Smooth muscle cell of the brain vasculature (primary cell): ENCODE results near the gene PPARG.

Experiments used
- DNase-seq: peaks from one replicate; pipeline ENCODE4 v3.0.0-alpha.2; 2012; ENCODE audit warnings: low read depth, low spot score

The PPARG gene

DNA sequence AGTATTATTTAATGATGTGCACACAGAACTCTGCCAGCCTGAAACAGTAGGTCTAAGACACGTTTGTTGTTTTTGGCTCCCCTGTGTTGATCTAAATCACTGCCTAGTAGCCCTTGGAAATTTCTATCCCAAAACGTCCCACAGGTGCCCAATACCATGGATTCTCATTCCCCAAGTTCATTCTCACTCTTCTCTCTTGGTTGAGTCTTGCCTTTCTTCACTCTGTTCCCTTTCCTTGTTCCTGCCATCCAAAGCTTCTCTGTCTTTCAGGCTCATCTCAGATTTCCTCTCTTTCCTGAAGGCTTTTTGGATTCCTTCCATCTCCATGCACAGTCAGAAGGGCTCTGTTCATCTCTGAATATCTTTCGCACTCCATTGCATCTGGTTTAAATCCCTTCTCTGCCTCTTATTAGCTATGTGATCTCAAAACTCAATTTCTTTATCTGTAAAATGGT is 54.2 kb downstream of the PPARG start:
- DNase-seq: no peak

DNA sequence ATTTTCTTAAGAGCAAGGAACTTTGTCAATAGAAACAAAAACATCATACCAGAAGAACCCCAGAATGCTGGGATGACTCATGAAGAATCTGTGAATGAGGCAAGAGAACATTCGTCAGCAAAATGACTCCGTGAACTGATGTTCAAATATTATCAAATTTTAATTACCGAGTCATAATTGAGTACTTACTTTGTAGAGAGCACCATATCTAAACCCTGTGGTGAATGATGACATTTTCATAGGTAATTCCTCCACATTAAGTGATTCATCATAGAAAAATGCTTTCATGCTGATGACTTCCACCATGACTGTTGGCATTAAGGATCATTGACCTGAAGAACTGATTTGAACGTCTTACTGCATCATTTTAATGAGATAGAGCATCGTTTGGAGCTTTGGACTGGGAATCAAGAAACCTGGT is 56.3 kb downstream of the PPARG start:
- DNase-seq: no peak

DNA sequence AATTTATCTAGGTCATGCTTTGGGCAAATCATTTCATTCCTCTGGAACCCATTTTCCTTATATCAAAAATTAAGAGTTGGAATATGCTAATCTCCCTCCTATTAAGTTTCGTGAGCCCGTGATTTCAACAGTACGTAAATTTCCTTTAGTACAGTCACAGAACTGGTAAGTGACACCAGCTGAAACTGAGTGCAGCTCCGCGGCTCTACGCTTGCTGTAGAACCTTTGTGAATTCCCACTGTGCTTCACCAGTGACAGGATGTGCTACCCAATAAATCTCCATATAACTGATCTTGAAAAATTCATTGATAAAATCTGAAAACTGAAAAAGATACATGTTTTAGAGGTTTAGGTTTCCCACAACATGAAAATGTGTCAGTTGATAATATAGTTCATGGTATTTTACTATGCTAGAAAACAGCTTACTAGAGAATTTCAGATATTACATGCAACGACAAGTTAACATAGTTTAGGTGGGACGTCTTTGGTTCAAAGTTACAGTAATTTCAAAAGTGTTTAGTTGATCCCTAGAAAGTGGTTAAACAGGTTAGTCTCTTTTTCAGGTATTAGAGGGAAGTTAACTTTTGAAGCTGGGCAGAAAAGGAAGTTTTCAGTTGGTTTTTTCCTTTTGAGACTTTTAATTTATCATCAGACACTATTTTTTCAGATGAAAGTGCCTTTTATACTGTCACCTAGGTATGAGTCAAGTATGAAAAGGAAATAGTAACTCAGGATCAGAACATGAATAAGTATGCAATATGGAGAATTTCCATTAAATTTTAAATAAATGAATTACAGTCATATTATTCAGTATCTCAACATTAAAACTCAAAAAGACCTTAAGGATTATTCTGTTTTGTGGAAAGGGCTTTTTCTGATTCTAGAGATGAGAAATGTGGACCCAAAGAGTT is 57.0 kb downstream of the PPARG start:
- DNase-seq: no peak

DNA sequence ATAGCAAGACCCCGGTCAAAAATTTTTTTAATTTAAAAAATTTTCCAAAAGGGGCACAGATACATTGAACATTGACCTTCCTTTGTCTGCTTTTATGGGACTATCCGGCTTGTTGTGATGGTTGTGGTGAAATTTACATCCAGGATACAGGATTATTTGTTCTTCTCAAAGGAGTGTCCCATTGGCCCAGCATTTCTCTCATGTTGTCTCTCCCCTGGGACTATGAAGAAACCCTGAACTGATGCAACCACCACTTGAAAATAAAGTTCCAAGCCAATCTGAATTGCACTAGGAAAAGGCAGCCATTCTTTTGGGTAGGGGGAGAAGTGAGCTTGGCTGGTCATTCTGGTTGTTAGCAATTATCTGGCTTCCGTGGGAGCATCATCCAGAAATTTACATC is 58.4 kb downstream of the PPARG start:
- DNase-seq: no peak

DNA sequence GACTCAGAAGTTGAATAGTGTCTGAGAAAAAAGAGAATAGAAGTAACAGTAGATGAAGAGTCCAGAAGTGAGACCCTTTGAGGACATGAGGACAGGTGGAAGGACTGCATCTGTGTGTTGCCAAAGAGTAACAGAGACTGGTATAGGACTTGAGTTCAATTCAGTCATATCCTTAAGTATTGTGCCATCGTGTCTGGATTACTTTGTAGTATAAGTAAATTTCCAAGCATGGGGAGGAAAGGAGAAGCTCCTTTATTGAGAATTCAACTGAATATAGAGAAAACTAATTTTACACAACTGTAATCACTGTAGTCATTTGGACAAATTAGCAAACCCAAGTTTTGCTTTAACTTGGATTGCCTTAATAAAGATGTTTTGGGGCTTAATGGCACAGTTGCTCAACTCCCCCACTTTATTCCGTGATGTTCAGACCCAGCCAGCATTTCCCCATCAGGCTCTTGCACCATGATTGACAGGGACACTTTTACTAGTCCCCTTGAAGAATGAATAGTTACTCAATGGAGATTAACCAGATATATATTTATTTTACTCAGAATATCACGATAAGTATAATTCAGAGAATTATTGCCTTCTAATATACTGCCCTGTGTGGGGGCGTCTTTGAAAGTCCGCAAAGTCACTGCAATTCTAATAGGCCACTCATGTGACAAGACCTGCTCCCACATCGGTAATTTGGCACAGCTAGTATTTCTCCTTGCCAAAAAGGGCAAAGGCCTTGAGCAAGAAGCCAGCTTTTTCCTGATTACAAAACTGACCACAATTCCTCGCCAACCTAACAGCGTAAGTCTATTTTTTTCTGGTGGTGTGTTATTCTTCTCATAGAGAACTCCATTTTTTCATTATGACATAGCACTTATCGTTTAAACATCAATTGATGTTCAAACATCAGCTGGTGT is 61.3 kb downstream of the PPARG start:
- DNase-seq: no peak

DNA sequence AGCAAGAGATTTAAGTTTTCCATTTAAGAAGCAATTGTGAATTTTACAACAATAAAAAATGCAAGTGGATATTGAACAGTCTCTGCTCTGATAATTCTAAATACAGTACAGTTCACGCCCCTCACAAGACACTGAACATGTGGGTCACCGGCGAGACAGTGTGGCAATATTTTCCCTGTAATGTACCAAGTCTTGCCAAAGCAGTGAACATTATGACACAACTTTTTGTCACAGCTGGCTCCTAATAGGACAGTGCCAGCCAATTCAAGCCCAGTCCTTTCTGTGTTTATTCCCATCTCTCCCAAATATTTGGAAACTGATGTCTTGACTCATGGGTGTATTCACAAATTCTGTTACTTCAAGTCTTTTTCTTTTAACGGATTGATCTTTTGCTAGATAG is 62.3 kb downstream of the PPARG start:
- no peak for DNase-seq

DNA sequence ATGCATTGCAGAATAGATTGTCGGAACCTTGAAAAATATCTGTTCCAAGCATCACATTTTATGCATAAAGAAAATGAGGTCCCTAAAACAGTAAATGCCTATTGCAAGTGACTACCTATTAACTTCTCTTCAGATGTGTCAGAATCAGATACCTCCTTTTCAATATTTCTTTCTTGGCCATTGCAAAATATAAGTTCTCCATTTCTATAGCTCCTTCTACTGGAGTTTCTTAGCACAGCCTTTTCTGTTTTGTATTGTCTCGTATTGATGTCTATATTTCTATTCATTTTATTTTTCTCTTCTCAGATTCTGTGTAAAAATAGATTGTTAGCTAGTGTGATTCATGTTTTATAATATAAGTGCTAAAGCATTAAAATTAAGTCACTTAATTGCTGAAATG is 63.4 kb downstream of the PPARG start:
- no peak for DNase-seq

DNA sequence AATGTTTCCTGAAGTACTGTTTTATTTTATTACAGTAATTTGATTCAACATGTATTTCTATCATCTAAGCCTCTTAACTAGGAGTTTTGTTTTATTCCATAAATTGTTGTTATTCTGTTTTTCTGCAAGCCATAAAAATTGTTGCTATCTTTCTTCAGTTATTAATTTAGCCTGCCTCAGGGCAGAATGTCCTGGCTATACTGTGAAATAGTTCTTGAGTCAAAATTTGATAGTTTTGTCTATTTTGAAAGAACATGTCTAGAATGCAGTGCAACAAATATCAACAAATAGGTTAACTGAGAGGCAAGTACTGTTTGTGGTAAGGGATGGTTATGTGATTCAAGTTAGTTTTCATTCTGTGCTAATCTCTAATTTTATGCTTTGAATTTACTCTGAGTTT is 63.9 kb downstream of the PPARG start:
- no peak for DNase-seq

DNA sequence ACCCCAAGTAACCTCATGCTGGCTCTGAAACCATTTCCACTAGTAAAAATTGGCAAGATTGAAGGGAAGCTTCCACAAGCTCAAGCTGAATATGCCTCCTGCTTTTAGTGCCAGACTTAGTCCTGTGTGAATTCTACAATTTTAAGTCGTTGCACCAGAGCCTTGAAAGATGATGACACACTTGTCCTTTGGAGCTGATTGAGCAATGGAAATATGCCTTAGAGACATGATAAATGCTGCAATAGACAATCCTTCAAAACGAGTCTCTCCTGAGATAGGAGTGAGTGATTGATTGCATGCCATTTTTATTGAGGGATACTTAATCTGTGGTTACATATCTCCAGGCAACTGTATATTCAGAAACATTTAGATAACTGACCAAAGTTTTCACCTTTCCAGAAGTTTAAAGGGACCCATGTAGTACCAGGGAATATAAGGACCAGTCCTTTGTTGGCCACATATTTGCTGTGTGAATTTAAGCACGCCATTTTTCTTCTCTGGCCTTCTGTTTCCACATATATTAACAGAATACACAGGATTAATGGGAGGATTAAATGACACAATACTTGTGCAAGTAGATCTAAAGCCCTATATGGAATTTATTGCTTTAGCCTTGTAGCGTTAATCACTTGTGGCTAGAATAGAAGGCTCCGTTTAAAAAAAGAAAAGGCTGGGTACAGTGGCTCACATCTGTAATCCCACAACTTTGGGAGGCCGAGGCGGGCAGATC is 65.1 kb downstream of the PPARG start:
- no peak for DNase-seq

DNA sequence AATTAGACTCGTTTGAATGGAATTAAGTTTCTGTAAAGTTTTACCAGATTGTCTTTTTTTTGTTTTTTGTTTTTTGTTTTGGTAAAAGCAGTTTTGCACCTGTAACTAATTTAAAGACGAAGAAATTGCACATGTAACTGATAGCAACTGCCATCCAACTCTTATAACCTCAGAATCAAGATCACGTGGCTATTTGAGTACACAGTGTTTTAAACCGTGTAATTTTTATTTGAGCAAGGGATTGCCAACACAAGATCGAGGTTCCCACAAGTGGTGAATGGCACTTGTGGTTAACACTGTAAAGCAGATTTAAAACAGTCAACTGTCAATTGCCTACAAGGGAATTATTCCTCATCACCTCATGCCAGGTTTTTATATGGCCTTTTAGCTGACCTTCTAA is 67.3 kb downstream of the PPARG start:
- no peak for DNase-seq

DNA sequence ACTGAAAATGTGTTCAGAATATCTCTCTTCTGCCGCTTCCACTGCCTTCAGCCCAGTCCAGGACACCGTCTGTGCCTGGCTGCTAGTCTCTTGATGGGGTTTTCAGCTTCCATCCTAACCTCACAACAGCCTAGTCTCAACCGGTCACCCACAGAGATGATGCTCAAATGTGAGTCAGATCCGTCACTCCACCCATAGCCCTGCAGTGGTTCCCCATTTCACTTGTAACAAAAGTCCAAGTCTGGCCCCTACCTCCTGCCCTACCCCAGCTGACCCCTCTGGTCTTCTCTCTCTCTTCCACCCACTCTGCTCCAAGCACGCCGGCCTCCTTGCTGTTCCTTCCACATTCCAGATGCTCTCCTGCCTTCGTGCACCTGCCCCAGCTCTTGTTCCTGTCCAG is 68.1 kb downstream of the PPARG start:
- no peak for DNase-seq

DNA sequence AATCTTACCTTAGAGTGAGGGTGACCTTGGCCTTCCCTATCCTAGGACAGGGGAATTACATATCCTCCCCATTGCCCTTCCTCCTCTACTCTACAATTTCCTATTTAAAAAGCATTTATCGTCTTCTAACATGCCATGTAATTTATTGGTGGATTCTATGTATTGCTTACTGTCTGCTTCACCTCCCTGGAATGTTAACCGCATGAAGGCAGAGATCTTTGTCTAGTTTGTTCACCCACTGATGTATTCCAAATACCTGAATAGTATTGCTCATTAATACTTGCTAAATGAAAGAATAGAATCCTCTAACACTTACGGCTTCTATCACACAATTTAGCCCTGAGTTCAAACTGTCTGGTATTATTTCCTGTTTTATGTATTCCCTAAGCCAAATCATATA is 68.6 kb downstream of the PPARG start:
- DNase-seq: no peak

DNA sequence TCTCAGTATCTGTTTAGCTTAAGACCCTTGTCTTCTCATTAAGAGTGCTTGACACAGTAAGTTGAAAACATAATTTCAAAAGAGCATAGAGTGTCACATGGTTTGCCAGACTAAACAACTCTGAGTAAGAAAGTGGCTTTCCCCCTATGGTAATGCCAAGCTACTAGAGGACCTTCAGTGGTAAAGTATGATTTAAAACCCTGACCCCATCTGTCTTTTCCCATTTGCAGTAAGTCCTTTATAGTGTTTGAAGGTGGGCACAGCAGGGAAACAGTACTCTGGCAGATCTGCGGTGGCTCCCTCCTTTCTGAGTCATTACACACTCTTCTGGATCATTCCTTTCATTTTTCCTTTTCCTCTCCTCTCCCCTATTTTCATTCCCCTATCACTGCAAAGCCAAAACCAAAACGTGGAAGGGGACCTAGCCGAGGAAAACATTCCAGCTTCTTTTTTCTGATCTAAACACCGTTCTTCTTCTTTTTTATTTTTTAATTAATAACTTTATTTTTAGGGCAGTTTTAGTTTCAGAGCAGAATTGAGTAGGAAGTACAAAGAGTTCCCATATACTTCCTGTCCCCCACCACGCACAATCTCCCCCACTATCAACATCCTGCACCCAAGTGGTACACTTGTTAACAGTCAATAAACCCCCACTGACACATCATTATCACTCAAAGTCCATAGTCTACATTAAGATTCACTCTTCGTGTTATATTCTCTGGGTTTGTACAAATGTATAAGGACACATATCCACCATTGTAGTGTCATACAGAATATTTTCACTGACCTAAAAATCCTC is 74.7 kb downstream of the PPARG start:
- peak; percentile 23 for DNase-seq

DNA sequence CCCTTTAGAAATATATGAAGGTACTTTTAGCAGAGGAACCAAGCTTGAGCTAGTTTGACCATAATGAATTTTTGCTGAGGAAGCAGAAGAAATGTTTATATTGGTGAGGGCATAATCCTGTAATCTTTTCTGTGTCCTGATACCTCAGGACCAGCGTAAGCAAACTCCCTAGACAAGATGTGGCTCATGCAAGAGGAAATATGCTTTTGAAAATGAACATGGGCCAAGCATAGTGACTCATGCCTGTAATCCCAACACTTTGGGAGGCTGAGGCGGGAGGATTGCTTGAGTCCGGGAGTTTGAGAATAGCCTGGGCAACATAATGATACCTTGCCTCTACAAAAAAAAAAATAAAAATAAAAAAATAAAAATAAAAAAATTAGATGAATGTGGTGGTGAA is 78.5 kb downstream of the PPARG start:
- DNase-seq: no peak

DNA sequence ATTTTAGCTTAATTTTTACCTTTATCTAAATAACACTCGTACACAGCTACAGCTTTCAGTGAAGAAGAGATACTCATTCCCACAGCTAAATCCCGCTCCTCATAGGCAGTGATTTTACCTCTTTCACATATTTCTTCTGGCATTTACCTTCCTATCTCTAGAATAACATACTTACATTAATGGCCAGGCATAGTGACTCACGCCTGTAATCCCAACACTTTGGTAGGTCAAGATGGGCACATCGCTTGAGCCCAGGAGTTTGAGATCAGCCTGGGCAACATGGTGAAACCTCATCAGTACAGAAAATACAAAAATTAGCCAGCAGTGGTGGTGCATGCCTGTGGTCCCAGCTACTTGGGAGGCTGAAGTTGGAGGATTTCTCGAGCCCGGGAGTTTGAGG is 80.2 kb downstream of the PPARG start:
- no peak for DNase-seq

DNA sequence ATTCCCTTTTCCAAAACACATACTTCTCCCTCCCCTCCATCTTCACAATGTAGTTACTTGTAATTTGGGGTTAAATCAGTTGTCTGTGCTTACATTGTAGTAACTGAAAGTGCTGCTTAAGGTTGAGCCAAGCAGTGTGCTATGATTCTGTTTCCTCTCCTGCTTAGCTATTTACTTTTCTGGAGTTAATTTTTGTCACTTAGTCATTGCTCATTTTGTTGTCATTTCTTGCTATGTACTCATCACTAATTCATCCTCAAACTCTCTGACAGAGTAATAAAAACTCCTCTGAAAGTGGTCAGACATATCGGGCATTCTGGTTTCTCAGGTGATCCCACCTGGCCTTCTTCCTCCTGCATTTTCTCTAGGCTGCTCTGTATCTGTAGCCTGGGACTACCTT is 80.7 kb downstream of the PPARG start:
- no peak for DNase-seq

DNA sequence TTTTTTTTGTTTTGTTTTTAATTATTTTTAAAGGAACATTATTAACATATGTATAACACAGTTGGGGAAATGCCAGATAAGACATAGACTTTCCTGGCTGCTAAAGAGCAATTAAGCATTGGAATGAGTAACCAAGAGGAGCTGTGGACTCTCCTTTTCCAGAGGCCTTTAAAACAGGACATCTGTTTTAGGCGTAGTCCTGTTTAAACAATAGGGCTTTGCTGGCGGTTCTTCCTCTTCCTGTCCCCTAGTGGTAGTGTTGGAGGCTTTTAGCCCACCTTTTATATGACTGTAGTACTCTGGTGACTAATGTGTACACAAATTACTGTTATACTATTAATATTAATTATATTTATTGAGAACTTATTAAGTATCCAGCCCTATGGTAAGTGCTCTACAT is 81.9 kb downstream of the PPARG start:
- no peak for DNase-seq

DNA sequence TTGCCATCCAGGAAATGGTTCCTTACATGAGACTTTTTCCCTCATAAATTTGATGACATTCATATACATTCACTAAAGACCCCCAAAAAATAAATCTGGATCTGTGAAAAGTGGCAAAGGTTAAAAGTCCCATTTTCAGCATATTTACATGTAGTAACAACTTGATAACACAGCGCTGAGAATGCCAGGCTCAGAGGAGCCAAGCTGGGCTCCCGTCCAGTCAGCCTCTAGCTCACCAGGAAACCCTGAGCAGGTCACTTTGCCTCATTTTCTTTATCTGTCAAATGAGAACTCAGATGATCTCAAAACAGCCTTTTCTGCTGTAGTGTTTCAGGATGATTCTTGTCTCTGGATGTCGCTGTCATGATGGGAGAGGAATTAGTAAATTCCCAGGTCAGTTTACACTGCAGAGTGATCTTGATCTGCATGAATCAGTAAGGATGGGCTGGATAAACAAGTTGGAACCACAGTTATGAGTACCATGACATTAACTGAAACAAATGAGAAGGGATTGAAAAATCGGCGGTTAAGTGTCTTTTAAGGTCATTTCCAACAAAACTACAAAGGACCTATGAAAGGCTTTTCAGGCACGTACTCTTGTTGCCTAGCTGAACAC is 82.8 kb downstream of the PPARG start:
- DNase-seq: no peak

DNA sequence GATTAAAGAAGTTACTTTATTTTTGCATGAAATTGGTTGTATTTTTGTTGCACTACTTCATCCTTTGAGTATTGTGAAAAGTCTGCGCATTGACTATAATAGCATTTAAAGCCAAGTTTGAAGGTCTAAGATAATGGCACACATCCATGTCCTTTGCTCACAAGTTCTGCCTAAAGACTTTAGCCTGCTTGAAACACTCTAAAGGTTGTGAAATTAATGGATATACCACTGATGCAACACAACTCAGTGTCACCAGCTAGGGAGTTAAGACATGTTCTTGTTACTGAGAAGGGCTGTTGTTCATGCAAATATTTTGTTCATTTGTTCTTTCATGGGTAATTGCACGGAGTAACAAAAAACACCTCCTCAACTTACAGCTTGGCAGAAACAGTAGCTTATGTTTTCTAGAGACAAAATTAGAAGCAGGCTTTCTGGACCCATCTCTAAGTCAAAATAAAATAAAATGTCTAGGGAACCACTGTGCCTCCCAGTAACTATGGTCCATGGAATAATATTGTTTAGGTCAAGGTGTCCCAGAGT is 83.9 kb downstream of the PPARG start:
- DNase-seq: no peak

DNA sequence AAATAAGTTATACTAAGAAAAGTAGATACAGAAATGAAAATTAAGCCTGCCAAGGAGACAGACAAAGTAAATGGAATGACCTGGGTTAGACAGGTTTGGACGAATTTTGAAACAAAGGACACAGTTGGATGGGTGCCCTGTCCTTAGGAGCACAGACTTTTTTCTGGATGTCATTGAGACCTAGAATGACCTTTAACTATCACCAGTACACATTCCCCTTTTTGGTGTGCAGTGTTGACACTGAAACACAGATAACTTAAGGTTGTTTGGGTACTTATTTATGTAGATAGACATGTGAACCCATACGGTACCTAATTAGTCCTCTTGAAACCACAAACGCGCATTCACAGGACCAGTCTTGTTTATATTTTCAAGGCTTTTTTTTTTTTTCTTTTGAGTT is 86.7 kb downstream of the PPARG start:
- no peak for DNase-seq
